B cell (primary cell): ENCODE results near the gene SIRPA. TPM values are rescaled to one million over a fixed set of nuclear protein-coding genes. Genes with fewer than 3 reads are reported as not detected.

ENCODE experiments used
- ATAC-seq: fragments of 200-7000 bp; cut with Tn5 transposase; one replicate; pipeline ENCODE4 v1.10.0; 2021; ENCODE audit warnings: low read depth, mild to moderate bottlenecking, moderate number of reproducible peaks, moderate library complexity
- CTCF ChIA-PET: fragments of 350-600 bp; sonication (Branson Sonifier 250); formaldehyde crosslinking; loops from one replicate; lab custom pipeline; 2021; ENCODE audit warnings: antibody characterized with exemption, inconsistent platforms; lab: Charles Lee
- POLR2A ChIA-PET: fragments of 350-600 bp; sonication (Branson Sonifier 250); formaldehyde crosslinking; loops from one replicate; lab custom pipeline; 2021; ENCODE audit warnings: antibody characterized with exemption; lab: Charles Lee
- DNase-seq: peaks from one replicate; pipeline ENCODE4 v3.0.0; 2013
- H2AFZ ChIP-seq: 2 replicates; pipeline ENCODE4 v1.6.1; 2012; ENCODE audit warnings: mild to moderate bottlenecking, low read depth, low read length; ENCODE audit not compliant: insufficient read depth, poor library complexity, severe bottlenecking
- H3K27ac ChIP-seq, 2 donors: 1 replicate in 1 of 2; 2 replicates in 1 of 2; pipeline ENCODE4 v1.5.1; 2012 to 2013; ENCODE audit warnings: low read length in 2 of 2, mild to moderate bottlenecking in 2 of 2, moderate library complexity in 1 of 2
- H3K27me3 ChIP-seq, 4 experiments: fragments of 200-600 bp in 1 of 4; sonication (generic) in 1 of 4; replicated peaks in 1 of 4; 1 replicate in 2 of 4; 2 replicates in 2 of 4; pipeline versions ENCODE4 v1.6.1 to v1.7.0; 2013 to 2016; ENCODE audit warnings: low read length in 3 of 4, mild to moderate bottlenecking in 2 of 4, mixed read lengths in 1 of 4, moderate library complexity in 1 of 4; ENCODE audit not compliant: insufficient read depth in 4 of 4, control insufficient read depth in 3 of 4; ENCODE audit errors: control extremely low read depth in 1 of 4
- H3K36me3 ChIP-seq, 2 experiments: replicated peaks in 1 of 2; 1 replicate in 1 of 2; 2 replicates in 1 of 2; pipeline versions ENCODE4 v1.6.1 to v1.7.1; 2013; ENCODE audit warnings: low read length in 1 of 2; ENCODE audit not compliant: insufficient read depth in 2 of 2, control insufficient read depth in 1 of 2; ENCODE audit errors: control extremely low read depth in 1 of 2, extremely low read depth in 1 of 2
- H3K4me1 ChIP-seq, 2 donors: fragments of 200-600 bp in 1 of 2; sonication (generic) in 1 of 2; 1 replicate in 1 of 2; 2 replicates in 1 of 2; pipeline versions ENCODE4 v1.5.1 to v1.6.1; 2013 to 2017; ENCODE audit warnings: low read length in 2 of 2; ENCODE audit not compliant: control insufficient read depth in 2 of 2, insufficient read depth in 2 of 2
- H3K4me2 ChIP-seq: replicated peaks from 2 replicates; pipeline ENCODE3; 2012; ENCODE audit warnings: mild to moderate bottlenecking, low read depth, low read length; ENCODE audit not compliant: poor library complexity, severe bottlenecking
- H3K4me3 ChIP-seq, 5 experiments: fragments of 200-600 bp in 1 of 5; sonication (generic) in 1 of 5; 1 replicate in 3 of 5; 2 replicates in 2 of 5; pipeline versions ENCODE4 v1.5.1 to v1.7.0; 2011 to 2016; ENCODE audit warnings: low read length in 4 of 5, mild to moderate bottlenecking in 4 of 5, low read depth in 2 of 5, control low read depth in 1 of 5, moderate library complexity in 1 of 5; ENCODE audit not compliant: insufficient read depth in 1 of 5; ENCODE audit errors: control extremely low read depth in 1 of 5, extremely low read depth in 1 of 5
- H3K79me2 ChIP-seq: fragments of 200-600 bp; sonication (generic); one replicate; pipeline ENCODE4 v1.6.0; 2016; ENCODE audit warnings: low read length; ENCODE audit not compliant: control insufficient read depth, insufficient read depth
- H3K9ac ChIP-seq: fragments of 200-600 bp; sonication (generic); 2 replicates; pipeline ENCODE4 v1.6.1; 2017; ENCODE audit warnings: mild to moderate bottlenecking, low read length, moderate library complexity
- H3K9me3 ChIP-seq, 3 donors: one replicate each; pipeline versions ENCODE4 v1.6.1 to v1.7.1; 2013; ENCODE audit warnings: low read length in 2 of 3; ENCODE audit not compliant: control insufficient read depth in 2 of 3, insufficient read depth in 1 of 3; ENCODE audit errors: control extremely low read depth in 1 of 3
- H4K20me1 ChIP-seq: 2 replicates; pipeline ENCODE4 v1.6.0; 2012; ENCODE audit warnings: mild to moderate bottlenecking, low read length; ENCODE audit not compliant: insufficient read depth, control insufficient read depth, poor library complexity, severe bottlenecking
- H3K27ac Mint-ChIP-seq: one replicate; pipeline ENCODE4 v1.8.0; 2021; ENCODE audit warnings: mixed read lengths
- H3K27me3 Mint-ChIP-seq: one replicate; pipeline ENCODE4 v1.8.0; 2021; ENCODE audit warnings: mixed read lengths
- H3K4me1 Mint-ChIP-seq: one replicate; pipeline ENCODE4 v1.8.0; 2021; ENCODE audit warnings: mixed read lengths
- H3K4me3 Mint-ChIP-seq: one replicate; pipeline ENCODE4 v1.8.0; 2021; ENCODE audit warnings: mixed read lengths
- H3K9me3 Mint-ChIP-seq: one replicate; pipeline ENCODE4 v1.8.0; 2022; ENCODE audit warnings: mixed read lengths; ENCODE audit not compliant: insufficient read depth
- EZH2 ChIP-seq: IDR thresholded peaks from 2 replicates; pipeline ENCODE4 v1.6.1; 2012; ENCODE audit warnings: borderline replicate concordance, low read depth, mild to moderate bottlenecking, moderate library complexity, low read length; ENCODE audit not compliant: insufficient read depth, poor library complexity, severe bottlenecking
- WGBS: methylation state at CpG from one replicate; pipeline ENCODE4 v1.1.5; 2013; ENCODE audit warnings: missing lambda C conversion rate; ENCODE audit not compliant: insufficient coverage; 5-methylcytosine and 5-hydroxymethylcytosine counted together
- intact Hi-C: fragments of 100-400 bp; cut with micrococcal nuclease; formaldehyde crosslinking; loops from one replicate; pipeline ENCODE4 v1.10.0; 2022
- polyA plus RNA-seq: library from polyadenylated mRNA; depleted of rRNA; stranded (reverse); fragments of >200 nt; gene quantifications from 2 replicates; pipeline ENCODE4 v1.2.3, GENCODE V29; 2012
- total RNA-seq, 2 donors: library from RNA; stranded (reverse); fragments of 120-200 nt in 1 of 2; gene quantifications; 1 replicate in 1 of 2; 2 replicates in 1 of 2; pipeline versions ENCODE4 v1.2.3 to v1.2.4, GENCODE V29; 2013 to 2022
- TF ChIP-seq, protein P1 (sequence below): fragments of 200-600 bp; IDR thresholded peaks from one replicate; pipeline ENCODE4 v1.8.0; 2022; ENCODE audit warnings: antibody characterized with exemption, mild to moderate bottlenecking

The SIRPA gene
- total and polyA plus RNA-seq, 2 donors (not counting 1 experiment from before 2014, with no cell fraction given): 0.94 to 10.2 TPM

DNA sequence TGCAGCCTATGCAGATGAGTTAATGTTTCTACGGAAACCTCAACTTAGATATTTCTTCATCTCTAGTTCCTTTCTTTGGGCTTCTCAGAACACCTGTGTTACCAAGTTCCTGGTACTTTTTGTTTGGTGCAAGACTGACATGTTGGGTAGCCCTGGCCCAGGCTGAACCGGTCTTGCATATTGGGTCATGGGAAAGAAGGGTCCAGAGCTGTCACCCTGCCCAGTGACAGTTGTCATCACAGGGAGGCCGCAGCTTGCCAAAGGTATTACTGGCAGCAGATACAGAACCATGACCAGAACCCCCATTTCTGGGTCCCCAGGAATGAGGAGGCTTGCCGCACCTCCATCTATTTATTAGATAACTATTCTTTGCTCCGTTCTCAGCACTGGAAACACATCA lies 58.4 kb downstream of the SIRPA start:
- DNase-seq (peak; percentile 70), ATAC-seq (peak; percentile 31)
- Histone ChIP-seq H3K9ac (peak overlapping the region; percentile 37), H3K36me3 (no peaks in the 10 kb centered on the region), H3K4me2 (peak overlapping the region; percentile 69), H3K4me1 (peaks cover 36 to 43% of the 10 kb centered on the region in 2 donors), H3K4me3 (peak overlapping the region in 3 of 5 experiments; percentile 4 to 42 (median 42)), H3K79me2 (no peaks in the 10 kb centered on the region), H3K27me3 (no peaks in the 10 kb centered on the region), H3K9me3 (no peaks in the 10 kb centered on the region), H2AFZ (no peak overlapping the region), H3K27ac (peak overlapping the region; percentile 83 to 87), H4K20me1 (no peaks in the 10 kb centered on the region)
- CTCF ChIA-PET: interaction anchor here (1.8 to 5.1 kb wide), 4 partner anchors 12 to 177 kb away, joined by 4 to 42 read pairs (median 17); no protein-coding TSS in a partner anchor
- 63% methylated on average over 4 of the region's 5 CpGs for WGBS
- H3K27ac Mint-ChIP-seq: peak overlapping the region; percentile 99
- no peak for TF ChIP-seq EZH2
- TF ChIP-seq, protein P1, sequence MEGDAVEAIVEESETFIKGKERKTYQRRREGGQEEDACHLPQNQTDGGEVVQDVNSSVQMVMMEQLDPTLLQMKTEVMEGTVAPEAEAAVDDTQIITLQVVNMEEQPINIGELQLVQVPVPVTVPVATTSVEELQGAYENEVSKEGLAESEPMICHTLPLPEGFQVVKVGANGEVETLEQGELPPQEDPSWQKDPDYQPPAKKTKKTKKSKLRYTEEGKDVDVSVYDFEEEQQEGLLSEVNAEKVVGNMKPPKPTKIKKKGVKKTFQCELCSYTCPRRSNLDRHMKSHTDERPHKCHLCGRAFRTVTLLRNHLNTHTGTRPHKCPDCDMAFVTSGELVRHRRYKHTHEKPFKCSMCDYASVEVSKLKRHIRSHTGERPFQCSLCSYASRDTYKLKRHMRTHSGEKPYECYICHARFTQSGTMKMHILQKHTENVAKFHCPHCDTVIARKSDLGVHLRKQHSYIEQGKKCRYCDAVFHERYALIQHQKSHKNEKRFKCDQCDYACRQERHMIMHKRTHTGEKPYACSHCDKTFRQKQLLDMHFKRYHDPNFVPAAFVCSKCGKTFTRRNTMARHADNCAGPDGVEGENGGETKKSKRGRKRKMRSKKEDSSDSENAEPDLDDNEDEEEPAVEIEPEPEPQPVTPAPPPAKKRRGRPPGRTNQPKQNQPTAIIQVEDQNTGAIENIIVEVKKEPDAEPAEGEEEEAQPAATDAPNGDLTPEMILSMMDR: no peak
- POLR2A ChIA-PET: interaction anchor here (0.7 to 1.8 kb wide), 3 partner anchors 34 to 82 kb away, joined by 3 to 10 read pairs (median 4); no protein-coding TSS in a partner anchor
- H3K4me1 Mint-ChIP-seq: peaks cover 38% of the 10 kb centered on the region
- peak overlapping the region; percentile 92 for H3K4me3 Mint-ChIP-seq
- no peaks in the 10 kb centered on the region for H3K9me3 Mint-ChIP-seq
- no peaks in the 10 kb centered on the region for H3K27me3 Mint-ChIP-seq
- intact Hi-C loops: loop anchor here (1.0 to 10.0 kb wide), 8 partner anchors 12 to 347 kb away; no protein-coding TSS in a partner anchor

DNA sequence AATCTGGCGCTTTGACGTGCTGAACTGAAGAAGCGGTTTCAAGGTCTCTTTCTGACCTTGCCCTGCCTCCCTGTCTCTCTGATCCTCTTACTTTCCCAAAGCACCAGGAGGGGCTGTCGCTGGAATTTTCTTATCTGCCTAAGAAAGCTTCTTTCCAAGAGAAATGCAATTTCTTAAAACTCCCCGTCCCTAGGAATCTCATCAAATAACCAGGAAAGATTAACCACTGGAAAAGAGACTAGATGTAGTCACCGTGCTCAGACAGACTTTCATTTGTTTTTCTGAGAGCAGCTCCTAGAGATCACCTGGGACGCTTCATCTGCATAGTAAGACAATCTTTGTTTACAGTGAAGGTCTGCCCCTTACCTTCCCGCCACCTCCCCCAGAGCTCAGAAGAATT lies 60.0 kb downstream of the SIRPA start:
- peaks cover 0 to 2% (median 0%) of the 10 kb centered on the region in 3 donors for H3K9me3 ChIP-seq
- H3K79me2 ChIP-seq: no peaks in the 10 kb centered on the region
- H4K20me1 ChIP-seq: no peaks in the 10 kb centered on the region
- ChIA-PET POLR2A (interaction anchor here (0.6 to 1.2 kb wide), 7 partner anchors 10 to 515 kb away, joined by 3 to 11 read pairs (median 7); no protein-coding TSS in a partner anchor), CTCF (interaction anchor here (0.8 to 5.1 kb wide), 6 partner anchors 10 to 217 kb away, joined by 3 to 42 read pairs (median 4); no protein-coding TSS in a partner anchor)
- DNase-seq (no peak), ATAC-seq (no peak)
- H2AFZ ChIP-seq: no peak overlapping the region
- peak overlapping the region; percentile 17 for H3K27ac Mint-ChIP-seq
- WGBS: 88% methylated on average over 6 of the region's 8 CpGs
- H3K4me1 ChIP-seq: peaks cover 36 to 43% of the 10 kb centered on the region in 2 donors
- H3K4me2 ChIP-seq: peak overlapping the region; percentile 3
- no peak overlapping the region for H3K4me3 Mint-ChIP-seq
- TF ChIP-seq EZH2: no peak
- TF ChIP-seq, protein P1: no peak
- H3K27me3 Mint-ChIP-seq: no peaks in the 10 kb centered on the region
- no peak overlapping the region for H3K4me3 ChIP-seq
- no peaks in the 10 kb centered on the region for H3K36me3 ChIP-seq
- intact Hi-C loops: loop anchor here (2.0 to 10.0 kb wide), 2 partner anchors 110 to 180 kb away; no protein-coding TSS in a partner anchor
- H3K27me3 ChIP-seq: no peaks in the 10 kb centered on the region
- no peak overlapping the region for H3K9ac ChIP-seq
- H3K27ac ChIP-seq: no peak overlapping the region
- H3K9me3 Mint-ChIP-seq: no peaks in the 10 kb centered on the region
- peaks cover 35% of the 10 kb centered on the region for H3K4me1 Mint-ChIP-seq
